HCT116 (cell line): ENCODE data around the gene PLA2G2F. TPM values are rescaled to one million over a fixed set of nuclear protein-coding genes. Genes with fewer than 3 reads are reported as not detected.

Experiments used
- ATAC-seq: fragments of 200-7000 bp; cut with Tn5 transposase; 2 replicates; pipeline ENCODE4 v1.9.1; 2020; ENCODE audit warnings: mild to moderate bottlenecking, moderate library complexity
- BruUV-seq: library from RNA; stranded (reverse); fragments of 400-500 nt; replicated peaks from 2 replicates; lab custom pipeline; 2021; lab: Mats Ljungman, UMichigan
- CTCF ChIA-PET: fragments of 300-600 bp; sonication (Branson Sonifier 250); formaldehyde crosslinking; loops from one replicate; lab custom pipeline; 2021; ENCODE audit warnings: antibody characterized with exemption; lab: Charles Lee
- POLR2A ChIA-PET: fragments of 300-600, 350-600 bp; sonication (Branson Sonifier 250); formaldehyde crosslinking; loops from one replicate; lab custom pipeline; 2021; ENCODE audit warnings: antibody characterized with exemption; lab: Charles Lee
- RAD21 ChIA-PET, 2 experiments: fragments of 300-600 bp; sonication (Branson Sonifier 250); formaldehyde crosslinking; loops; one replicate each; lab custom pipeline; 2023; ENCODE audit warnings: low total read pairs in 2 of 2; ENCODE audit not compliant: uncharacterized antibody in 2 of 2, unreplicated experiment in 2 of 2, low non-redundant PET in 1 of 2; lab: Charles Lee
- DNase-seq: peaks from one replicate; pipeline ENCODE4 v3.0.0-alpha.2; 2010; ENCODE audit warnings: low read depth, low spot score
- H2AFZ ChIP-seq: fragments of 200-600 bp; shearing (Covaris generic), sonication (generic); 2 replicates; pipeline ENCODE4 v1.6.1; 2017; ENCODE audit warnings: low read depth, mixed run types, mixed read lengths, antibody characterized with exemption, low read length; ENCODE audit not compliant: poor library complexity, severe bottlenecking
- H3K27ac ChIP-seq: 2 replicates; pipeline ENCODE4 v1.5.1; 2012; ENCODE audit warnings: low read depth, low read length
- H3K27me3 ChIP-seq: fragments of 200-600 bp; sonication (generic); 2 replicates; pipeline ENCODE4 v1.6.1; 2016; ENCODE audit warnings: mixed run types, low read length, mixed read lengths; ENCODE audit not compliant: insufficient read depth
- H3K36me3 ChIP-seq, 2 experiments: fragments of 200-500 bp in 1 of 2; fragments of 200-600 bp in 1 of 2; sonication (Bioruptor generic) in 1 of 2; sonication (generic) in 1 of 2; 2 replicates each; pipeline versions ENCODE4 v1.5.1 to v1.6.1; 2014 to 2016; ENCODE audit warnings: low read length in 2 of 2, inconsistent platforms in 1 of 2, mixed read lengths in 1 of 2, mixed run types in 1 of 2; ENCODE audit not compliant: insufficient read depth in 2 of 2, control insufficient read depth in 1 of 2
- H3K4me1 ChIP-seq, 2 experiments: fragments of 200-600 bp in 1 of 2; sonication (generic) in 1 of 2; 2 replicates each; pipeline versions ENCODE4 v1.5.1 to v1.6.1; 2012 to 2017; ENCODE audit warnings: low read length in 2 of 2, inconsistent platforms in 1 of 2, mild to moderate bottlenecking in 1 of 2, mixed read lengths in 1 of 2, mixed run types in 1 of 2, moderate library complexity in 1 of 2; ENCODE audit not compliant: insufficient read depth in 2 of 2, control insufficient read depth in 1 of 2
- H3K4me2 ChIP-seq: fragments of 200-600 bp; sonication (generic); 2 replicates; pipeline ENCODE4 v1.6.1; 2017; ENCODE audit warnings: mixed run types, low read length, mixed read lengths
- H3K4me3 ChIP-seq, 2 experiments: fragments of 200-600 bp in 1 of 2; sonication (generic) in 1 of 2; replicated peaks in 1 of 2; 2 replicates each; pipeline ENCODE4 v1.5.1; 2011 to 2016; ENCODE audit warnings: low read length in 2 of 2, control low read depth in 1 of 2, low read depth in 1 of 2, mild to moderate bottlenecking in 1 of 2, mixed read lengths in 1 of 2, mixed run types in 1 of 2
- H3K79me2 ChIP-seq: fragments of 200-600 bp; sonication (generic); 2 replicates; pipeline ENCODE4 v1.6.1; 2017; ENCODE audit warnings: mild to moderate bottlenecking, mixed run types, low read length, moderate library complexity, mixed read lengths; ENCODE audit not compliant: insufficient read depth
- H3K9ac ChIP-seq: fragments of 200-600 bp; sonication (generic); 2 replicates; pipeline ENCODE4 v1.6.1; 2016; ENCODE audit warnings: low read length, mixed read lengths
- H3K9me2 ChIP-seq: fragments of 200-600 bp; sonication (generic), shearing (Covaris generic); 2 replicates; pipeline ENCODE4 v1.6.1; 2017; ENCODE audit warnings: mixed run types, mild to moderate bottlenecking, moderate library complexity; ENCODE audit not compliant: insufficient read depth
- H3K9me3 ChIP-seq, 2 experiments: fragments of 200-500 bp in 1 of 2; fragments of 200-600 bp in 1 of 2; sonication (Bioruptor generic) in 1 of 2; sonication (generic) in 1 of 2; 2 replicates each; pipeline ENCODE4 v1.6.1; 2014 to 2017; ENCODE audit warnings: low read length in 2 of 2, mixed read lengths in 2 of 2, inconsistent platforms in 1 of 2, low read depth in 1 of 2, mild to moderate bottlenecking in 1 of 2, mixed run types in 1 of 2, moderate library complexity in 1 of 2; ENCODE audit not compliant: control insufficient read depth in 1 of 2, insufficient read depth in 1 of 2
- H4K20me1 ChIP-seq: fragments of 200-600 bp; sonication (generic), shearing (Covaris generic); 2 replicates; pipeline ENCODE4 v1.6.1; 2017; ENCODE audit warnings: mixed run types, mild to moderate bottlenecking, moderate library complexity; ENCODE audit not compliant: insufficient read depth
- EGR1 ChIP-seq: IDR thresholded peaks from 2 replicates; pipeline ENCODE4 v1.6.1; 2012; ENCODE audit warnings: low read depth
- EZH2phosphoT487 ChIP-seq: fragments of 200-600 bp; IDR thresholded peaks from 2 replicates; pipeline ENCODE4 v1.6.1; 2018; ENCODE audit warnings: antibody characterized with exemption, borderline replicate concordance
- FOSL1 ChIP-seq: IDR thresholded peaks from 2 replicates; pipeline ENCODE4 v1.6.1; 2012; ENCODE audit warnings: low read depth
- JUND ChIP-seq: IDR thresholded peaks from 2 replicates; pipeline ENCODE4 v1.6.1; 2012
- POLR2A ChIP-seq: IDR thresholded peaks from 2 replicates; pipeline ENCODE4 v1.7.0; 2011; ENCODE audit warnings: borderline replicate concordance; ENCODE audit not compliant: insufficient read depth, insufficient read length; ENCODE audit errors: extremely low read depth
- RAD21 ChIP-seq: IDR thresholded peaks from 2 replicates; pipeline ENCODE4 v1.6.1; 2012; ENCODE audit warnings: low read depth, mild to moderate bottlenecking
- REST ChIP-seq: IDR thresholded peaks from 2 replicates; pipeline ENCODE4 v1.6.1; 2012; ENCODE audit warnings: low read depth
- SP1 ChIP-seq: IDR thresholded peaks from 2 replicates; pipeline ENCODE4 v1.6.1; 2012; ENCODE audit warnings: low read depth
- SRF ChIP-seq: IDR thresholded peaks from 2 replicates; pipeline ENCODE4 v1.6.1; 2012; ENCODE audit warnings: low read depth
- TCF7L2 ChIP-seq: IDR thresholded peaks from 2 replicates; pipeline ENCODE4 v1.7.0; 2011; ENCODE audit warnings: borderline replicate concordance, inconsistent platforms; ENCODE audit not compliant: insufficient read depth, insufficient read length; ENCODE audit errors: extremely low read depth
- YY1 ChIP-seq: IDR thresholded peaks from 2 replicates; pipeline ENCODE4 v1.6.1; 2011; ENCODE audit warnings: low read length, low read depth, moderate library complexity, mild to moderate bottlenecking; ENCODE audit not compliant: insufficient replicate concordance; ENCODE audit errors: extremely low read depth
- ZNF274 ChIP-seq: fragments of 200-500 bp; sonication (Bioruptor generic); IDR thresholded peaks from 2 replicates; pipeline ENCODE4 v1.6.1; 2014; ENCODE audit warnings: mild to moderate bottlenecking, low read depth, low read length, inconsistent platforms
- intact Hi-C: fragments of 100-400 bp; cut with micrococcal nuclease; formaldehyde crosslinking; loops from 2 replicates; pipeline ENCODE4 v1.10.0; 2022
- total RNA-seq: library from RNA; stranded (reverse); gene quantifications from one replicate; pipeline ENCODE4 v1.2.1, GENCODE V29; 2021; ENCODE audit not compliant: unreplicated experiment

The PLA2G2F gene
- total RNA-seq, 1 experiment from 2014 or later, result 0.12 TPM

- TF ChIP-seq FOSL1 (no peak), EZH2phosphoT487 (no peak), ZNF274 (no peak)
Measured at GRCh38 chr1:20090641-20091040, 48.5 kb upstream of the PLA2G2F start (continued).

GRCh38 chr1:20093303-20093702, 45.8 kb upstream of the PLA2G2F start:
- Histone ChIP-seq H3K27ac (no peak overlapping the region), H4K20me1 (no peaks in the 10 kb centered on the region), H3K27me3 (peaks cover 10% of the 10 kb centered on the region; the same call in 1 of the 2 replicates), H3K9ac (no peak overlapping the region), H3K9me2 (no peaks in the 10 kb centered on the region), H3K36me3 (no peaks in the 10 kb centered on the region), H3K4me1 (no peaks in the 10 kb centered on the region), H3K9me3 (no peaks in the 10 kb centered on the region), H3K79me2 (no peaks in the 10 kb centered on the region), H3K4me2 (no peak overlapping the region), H2AFZ (no peak overlapping the region), H3K4me3 (no peak overlapping the region)
- no peak for DNase-seq
- TF ChIP-seq JUND (no peak), FOSL1 (no peak), SP1 (no peak), REST (no peak), SRF (no peak), EGR1 (no peak), YY1 (no peak), TCF7L2 (no peak), POLR2A (no peak), EZH2phosphoT487 (no peak), ZNF274 (no peak), RAD21 (no peak)
- POLR2A ChIA-PET, result no interaction called here
- intact Hi-C loops, result no loop called here
- RAD21 ChIA-PET, result no interaction called here
- CTCF ChIA-PET, result no interaction called here
- ATAC-seq, result no peak
- no TSS peak for BruUV-seq
